KMS-11 (cell line): Measurements from ENCODE around the gene PSMB2.

ENCODE experiments used
- H2AFZ ChIP-seq: fragments of 200-600 bp; sonication (generic); 2 replicates; pipeline ENCODE4 v1.6.1; 2016; ENCODE audit warnings: antibody characterized with exemption, mixed run types, low read depth
- H3K27ac ChIP-seq: fragments of 200-600 bp; sonication (generic); 2 replicates; pipeline ENCODE4 v1.6.1; 2016; ENCODE audit warnings: mild to moderate bottlenecking, mixed run types
- H3K27me3 ChIP-seq: fragments of 200-600 bp; sonication (generic); 2 replicates; pipeline ENCODE4 v1.6.1; 2017; ENCODE audit warnings: mild to moderate bottlenecking, low read depth, mixed run types, moderate library complexity; ENCODE audit not compliant: insufficient read depth
- H3K36me3 ChIP-seq: fragments of 200-600 bp; sonication (generic); 2 replicates; pipeline ENCODE4 v1.6.1; 2017; ENCODE audit warnings: mild to moderate bottlenecking, mixed run types; ENCODE audit not compliant: insufficient read depth
- H3K4me1 ChIP-seq: fragments of 200-600 bp; sonication (generic); 2 replicates; pipeline ENCODE4 v1.6.1; 2016; ENCODE audit warnings: mild to moderate bottlenecking, low read depth, mixed run types; ENCODE audit not compliant: poor library complexity, severe bottlenecking
- H3K4me2 ChIP-seq: fragments of 200-600 bp; sonication (generic); 2 replicates; pipeline ENCODE4 v1.7.0; 2016; ENCODE audit warnings: mild to moderate bottlenecking, mixed run types
- H3K4me3 ChIP-seq: fragments of 200-600 bp; sonication (generic); IDR thresholded peaks from 2 replicates; pipeline ENCODE4 v1.6.1; 2017; ENCODE audit warnings: low read depth, low read length, mixed read lengths; ENCODE audit not compliant: insufficient read depth
- H3K79me2 ChIP-seq: fragments of 200-600 bp; sonication (generic); 2 replicates; pipeline ENCODE4 v1.6.1; 2016; ENCODE audit warnings: low read depth, mixed run types; ENCODE audit not compliant: insufficient read depth
- H3K9ac ChIP-seq: fragments of 200-600 bp; sonication (generic); 2 replicates; pipeline ENCODE4 v1.6.1; 2016; ENCODE audit warnings: mild to moderate bottlenecking, mixed run types
- H4K20me1 ChIP-seq: fragments of 200-600 bp; sonication (generic); 2 replicates; pipeline ENCODE4 v1.6.1; 2016; ENCODE audit warnings: mild to moderate bottlenecking, mixed run types; ENCODE audit not compliant: insufficient read depth
- TF ChIP-seq, protein P1 (sequence below): fragments of 200-600 bp; sonication (generic); conservative IDR thresholded peaks from 2 replicates; pipeline ENCODE4 v1.6.1; 2017; ENCODE audit warnings: low read depth, mild to moderate bottlenecking, antibody characterized with exemption, low read length, moderate library complexity, mixed read lengths

The PSMB2 gene

GRCh38 chr1:35622510-35623178, 18.7 kb downstream of the PSMB2 start:
- H3K27me3 ChIP-seq = no peaks in the 10 kb centered on the region
- H3K36me3 ChIP-seq = no peaks in the 10 kb centered on the region
- H3K27ac ChIP-seq = no peak overlapping the region
- TF ChIP-seq, protein P1, sequence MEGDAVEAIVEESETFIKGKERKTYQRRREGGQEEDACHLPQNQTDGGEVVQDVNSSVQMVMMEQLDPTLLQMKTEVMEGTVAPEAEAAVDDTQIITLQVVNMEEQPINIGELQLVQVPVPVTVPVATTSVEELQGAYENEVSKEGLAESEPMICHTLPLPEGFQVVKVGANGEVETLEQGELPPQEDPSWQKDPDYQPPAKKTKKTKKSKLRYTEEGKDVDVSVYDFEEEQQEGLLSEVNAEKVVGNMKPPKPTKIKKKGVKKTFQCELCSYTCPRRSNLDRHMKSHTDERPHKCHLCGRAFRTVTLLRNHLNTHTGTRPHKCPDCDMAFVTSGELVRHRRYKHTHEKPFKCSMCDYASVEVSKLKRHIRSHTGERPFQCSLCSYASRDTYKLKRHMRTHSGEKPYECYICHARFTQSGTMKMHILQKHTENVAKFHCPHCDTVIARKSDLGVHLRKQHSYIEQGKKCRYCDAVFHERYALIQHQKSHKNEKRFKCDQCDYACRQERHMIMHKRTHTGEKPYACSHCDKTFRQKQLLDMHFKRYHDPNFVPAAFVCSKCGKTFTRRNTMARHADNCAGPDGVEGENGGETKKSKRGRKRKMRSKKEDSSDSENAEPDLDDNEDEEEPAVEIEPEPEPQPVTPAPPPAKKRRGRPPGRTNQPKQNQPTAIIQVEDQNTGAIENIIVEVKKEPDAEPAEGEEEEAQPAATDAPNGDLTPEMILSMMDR = no peak
- 0 out of 2 replicates have a peak, but pooled peaks cover 7% of the 10 kb centered on the region for H4K20me1 ChIP-seq
- no peaks in the 10 kb centered on the region for H3K4me1 ChIP-seq
- H2AFZ ChIP-seq = no peak overlapping the region
- no peak overlapping the region for H3K4me3 ChIP-seq
- no peak overlapping the region for H3K4me2 ChIP-seq
- H3K79me2 ChIP-seq = peaks cover 35% of the 10 kb centered on the region; the same call in 1 of the 2 replicates
- no peak overlapping the region for H3K9ac ChIP-seq

- Histone ChIP-seq H3K27me3 (no peaks in the 10 kb centered on the region), H3K79me2 (peaks cover 55% of the 10 kb centered on the region; the same call in 1 of the 2 replicates), H2AFZ (no peak overlapping the region), H3K27ac (no peak overlapping the region), H3K9ac (no peak overlapping the region), H3K4me3 (no peak overlapping the region), H3K36me3 (no peaks in the 10 kb centered on the region), H4K20me1 (0 out of 2 replicates have a peak, but pooled peaks cover 7% of the 10 kb centered on the region), H3K4me2 (no peak overlapping the region), H3K4me1 (no peaks in the 10 kb centered on the region)
- TF ChIP-seq, protein P1 = no peak
Observed at GRCh38 chr1:35619237-35620121, 21.8 kb downstream of the PSMB2 start.

DNA sequence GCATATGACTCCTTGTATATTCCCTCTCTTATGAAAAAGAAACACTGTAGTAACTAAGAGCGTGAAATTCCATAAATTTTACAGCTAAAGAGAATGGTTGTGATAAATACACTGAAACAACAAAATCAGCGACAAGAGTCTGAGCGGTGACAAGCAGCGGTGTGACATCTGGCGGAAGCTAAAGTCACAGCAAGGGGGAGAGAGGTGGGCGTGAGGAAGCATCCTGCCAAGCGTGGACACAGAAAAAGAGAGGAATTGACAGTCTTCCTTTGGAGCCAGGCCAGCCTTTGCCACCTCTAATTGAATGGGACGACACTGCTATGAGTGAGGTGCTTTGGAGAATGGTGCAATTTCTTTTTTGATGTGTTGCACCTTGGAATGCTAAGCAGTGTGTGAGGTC, 25.9 kb downstream of the PSMB2 start:
- peaks cover 7% of the 10 kb centered on the region; the same call in 1 of the 2 replicates for H3K36me3 ChIP-seq
- H3K79me2 ChIP-seq = peaks cover 80% of the 10 kb centered on the region; the same call in 1 of the 2 replicates

DNA sequence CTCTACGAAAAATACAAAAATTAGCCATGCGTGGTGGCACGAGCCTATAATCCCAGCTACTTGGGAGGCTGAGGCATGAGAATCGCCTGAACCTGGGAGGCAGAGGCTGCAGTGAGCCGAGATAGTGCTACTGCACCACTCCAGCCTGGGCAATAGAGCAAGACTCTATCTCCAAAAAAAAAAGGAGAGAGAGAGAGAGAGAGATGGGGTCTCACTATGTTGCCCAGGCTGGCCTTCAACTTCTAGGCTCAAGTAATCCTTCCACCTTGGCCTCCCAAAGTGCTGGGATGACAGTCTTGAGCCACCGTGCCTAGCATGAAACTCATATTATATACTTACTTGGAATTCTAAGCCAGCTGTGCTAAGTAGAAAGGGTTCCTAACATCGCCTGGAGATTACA, 29.7 kb downstream of the PSMB2 start:
- no peak overlapping the region for H3K4me3 ChIP-seq
- peaks cover 17% of the 10 kb centered on the region; the same call in 1 of the 2 replicates for H3K36me3 ChIP-seq
- TF ChIP-seq, protein P1 = no peak
- 0 out of 2 replicates have a peak, but pooled peaks cover 4% of the 10 kb centered on the region for H4K20me1 ChIP-seq
- H3K27ac ChIP-seq = no peak overlapping the region
- peaks cover 74% of the 10 kb centered on the region; the same call in 1 of the 2 replicates for H3K79me2 ChIP-seq
- H3K9ac ChIP-seq = no peak overlapping the region
- H2AFZ ChIP-seq = no peak overlapping the region
- no peaks in the 10 kb centered on the region for H3K27me3 ChIP-seq
- H3K4me2 ChIP-seq = no peak overlapping the region
- H3K4me1 ChIP-seq = no peaks in the 10 kb centered on the region

More for the DNA sequence above, 25.9 kb downstream of the PSMB2 start:
- H3K4me3 ChIP-seq = no peak overlapping the region
- no peaks in the 10 kb centered on the region for H3K4me1 ChIP-seq
- H2AFZ ChIP-seq = no peak overlapping the region
- no peak overlapping the region for H3K4me2 ChIP-seq
- TF ChIP-seq, protein P1 = no peak
- 0 out of 2 replicates have a peak, but pooled peaks cover 7% of the 10 kb centered on the region for H4K20me1 ChIP-seq
- H3K9ac ChIP-seq = no peak overlapping the region
- H3K27me3 ChIP-seq = no peaks in the 10 kb centered on the region
- H3K27ac ChIP-seq = no peak overlapping the region
